Endothelial cell (in vitro differentiated cells): ENCODE results near the gene POLDIP3. TPM values are rescaled to one million over a fixed set of nuclear protein-coding genes. Genes with fewer than 3 reads are reported as not detected.
"Not testable (repeated sequence)": the region's sequence is repeated elsewhere in the genome, so short reads cannot be mapped to it uniquely, and the experiment has no call there.

Experiments
- DNase-seq: peaks from one replicate; pipeline ENCODE4 v3.0.0; 2021; ENCODE audit warnings: low spot score
- H3K27ac Mint-ChIP-seq: one replicate; pipeline ENCODE4 v1.8.0; 2021; ENCODE audit warnings: mixed read lengths, inconsistent platforms; ENCODE audit not compliant: unreplicated experiment
- H3K27me3 Mint-ChIP-seq: one replicate; pipeline ENCODE4 v1.8.0; 2021; ENCODE audit warnings: mild to moderate bottlenecking, moderate library complexity, mixed read lengths, inconsistent platforms; ENCODE audit not compliant: unreplicated experiment
- H3K36me3 Mint-ChIP-seq: one replicate; pipeline ENCODE4 v1.8.0; 2021; ENCODE audit warnings: mild to moderate bottlenecking, low read depth, mixed read lengths, inconsistent platforms; ENCODE audit not compliant: unreplicated experiment
- H3K4me1 Mint-ChIP-seq: one replicate; pipeline ENCODE4 v1.8.0; 2021; ENCODE audit warnings: mild to moderate bottlenecking, mixed read lengths, inconsistent platforms; ENCODE audit not compliant: unreplicated experiment
- H3K4me3 Mint-ChIP-seq: one replicate; pipeline ENCODE4 v1.8.0; 2021; ENCODE audit warnings: mild to moderate bottlenecking, mixed read lengths, inconsistent platforms; ENCODE audit not compliant: unreplicated experiment
- H3K9me3 Mint-ChIP-seq: one replicate; pipeline ENCODE4 v1.8.0; 2021; ENCODE audit warnings: mixed read lengths, inconsistent platforms; ENCODE audit not compliant: unreplicated experiment
- total RNA-seq: library from RNA; stranded (reverse); fragmentation: NEBNext Ultra II Directional; extraction: Animal tissue kit (Norgen Biotek cat#: 25700); gene quantifications from one replicate; pipeline ENCODE4 v1.2.1, GENCODE V29; 2021; ENCODE audit not compliant: unreplicated experiment
- TF ChIP-seq, protein P1 (sequence below): fragments of 200-600 bp; sonication (generic); IDR thresholded peaks from one replicate; pipeline ENCODE4 v1.5.0; 2021; ENCODE audit warnings: antibody characterized with exemption; ENCODE audit not compliant: unreplicated experiment

POLDIP3 gene
- total RNA-seq, 1 donor from 2014 or later = 50.0 TPM

DNA sequence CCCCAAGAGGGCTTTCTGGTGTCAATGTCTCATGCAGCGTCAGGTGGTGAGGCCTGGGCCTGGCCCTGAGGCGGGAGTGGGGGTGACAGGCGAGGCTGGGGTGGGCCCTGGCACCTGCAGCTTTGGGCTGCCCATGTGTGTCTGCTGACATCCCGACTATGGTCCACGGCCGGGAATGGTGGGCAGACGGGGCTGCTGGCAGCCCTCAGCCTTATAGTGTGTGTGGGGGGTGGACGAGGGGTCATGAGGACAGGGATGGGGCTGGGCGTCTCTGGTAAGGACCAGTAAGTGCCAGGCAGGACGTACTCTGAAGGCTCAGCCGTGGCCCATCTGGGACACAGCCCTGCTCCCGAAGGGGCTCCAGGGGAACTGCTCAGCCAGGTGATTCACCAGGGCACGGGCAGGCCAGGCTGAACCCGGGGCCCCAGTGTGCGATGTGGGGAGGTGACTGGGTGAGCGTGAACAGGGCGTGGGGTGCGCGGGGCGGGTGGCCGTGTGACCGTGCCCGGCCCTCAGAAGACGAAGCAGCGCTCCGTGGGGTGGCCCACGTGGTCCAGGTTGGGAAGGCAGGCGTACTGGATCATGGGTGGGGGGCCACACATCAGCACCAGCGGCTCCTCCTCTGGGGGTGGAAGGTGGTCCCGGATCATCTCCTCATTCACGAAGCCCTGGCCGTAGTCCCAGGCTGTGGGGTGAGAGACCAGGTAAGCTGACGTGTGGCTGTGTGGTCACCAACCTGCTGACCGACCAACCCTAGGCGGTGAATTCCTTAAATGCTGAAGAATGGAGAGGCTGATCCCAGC, 4.8 kb upstream of the POLDIP3 start:
- Mint-ChIP-seq H3K4me3 (no peak overlapping the region), H3K27ac (no peak overlapping the region), H3K36me3 (peaks cover 6% of the 10 kb centered on the region), H3K4me1 (peaks cover 8% of the 10 kb centered on the region), H3K9me3 (no peaks in the 10 kb centered on the region), H3K27me3 (peaks cover 20% of the 10 kb centered on the region)
- DNase-seq = no peak
- TF ChIP-seq, protein P1, sequence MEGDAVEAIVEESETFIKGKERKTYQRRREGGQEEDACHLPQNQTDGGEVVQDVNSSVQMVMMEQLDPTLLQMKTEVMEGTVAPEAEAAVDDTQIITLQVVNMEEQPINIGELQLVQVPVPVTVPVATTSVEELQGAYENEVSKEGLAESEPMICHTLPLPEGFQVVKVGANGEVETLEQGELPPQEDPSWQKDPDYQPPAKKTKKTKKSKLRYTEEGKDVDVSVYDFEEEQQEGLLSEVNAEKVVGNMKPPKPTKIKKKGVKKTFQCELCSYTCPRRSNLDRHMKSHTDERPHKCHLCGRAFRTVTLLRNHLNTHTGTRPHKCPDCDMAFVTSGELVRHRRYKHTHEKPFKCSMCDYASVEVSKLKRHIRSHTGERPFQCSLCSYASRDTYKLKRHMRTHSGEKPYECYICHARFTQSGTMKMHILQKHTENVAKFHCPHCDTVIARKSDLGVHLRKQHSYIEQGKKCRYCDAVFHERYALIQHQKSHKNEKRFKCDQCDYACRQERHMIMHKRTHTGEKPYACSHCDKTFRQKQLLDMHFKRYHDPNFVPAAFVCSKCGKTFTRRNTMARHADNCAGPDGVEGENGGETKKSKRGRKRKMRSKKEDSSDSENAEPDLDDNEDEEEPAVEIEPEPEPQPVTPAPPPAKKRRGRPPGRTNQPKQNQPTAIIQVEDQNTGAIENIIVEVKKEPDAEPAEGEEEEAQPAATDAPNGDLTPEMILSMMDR = no peak

DNA sequence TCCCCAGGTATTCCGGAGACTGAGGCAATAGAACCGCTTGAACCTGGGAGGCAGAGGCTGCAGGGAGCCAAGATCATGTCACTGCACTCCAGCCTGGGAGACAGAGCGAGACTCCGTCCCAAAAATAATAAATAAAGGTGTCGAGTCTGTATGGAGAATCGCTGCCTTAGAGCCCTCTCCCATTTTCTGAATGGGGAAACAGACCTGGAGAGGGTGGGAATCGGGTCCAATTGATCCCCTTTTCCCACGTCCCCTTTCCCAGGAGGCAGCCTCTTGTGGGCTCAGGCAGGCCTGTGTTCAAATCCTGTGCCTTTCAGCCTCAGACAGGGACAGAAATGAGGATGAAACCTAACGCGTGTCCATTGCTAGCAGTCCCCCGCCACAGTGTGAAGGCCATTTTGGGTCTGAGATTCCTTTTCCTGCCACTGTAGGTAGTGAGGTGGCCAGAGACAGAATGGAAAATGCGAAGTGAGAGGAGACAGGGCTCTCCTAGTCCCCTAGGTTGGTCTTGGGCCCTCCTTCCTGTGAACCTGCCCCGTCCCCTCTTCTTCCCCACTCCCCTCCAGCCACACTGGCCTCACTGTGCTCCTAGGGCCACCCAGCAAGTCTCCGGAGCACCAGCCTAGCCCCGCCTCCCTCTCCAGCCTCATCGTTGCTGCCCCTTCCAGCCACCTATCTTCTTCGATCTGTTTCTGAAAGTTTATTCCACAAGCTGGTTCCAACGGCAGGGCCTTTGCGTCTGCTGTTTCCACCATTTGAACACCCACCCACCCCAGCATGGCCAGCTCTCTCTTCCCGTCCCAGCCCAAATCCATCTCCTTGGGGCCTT, 2.7 kb upstream of the POLDIP3 start:
- Mint-ChIP-seq H3K27ac (no peak overlapping the region), H3K4me1 (peaks cover 21% of the 10 kb centered on the region)
- TF ChIP-seq, protein P1 = no peak

DNA sequence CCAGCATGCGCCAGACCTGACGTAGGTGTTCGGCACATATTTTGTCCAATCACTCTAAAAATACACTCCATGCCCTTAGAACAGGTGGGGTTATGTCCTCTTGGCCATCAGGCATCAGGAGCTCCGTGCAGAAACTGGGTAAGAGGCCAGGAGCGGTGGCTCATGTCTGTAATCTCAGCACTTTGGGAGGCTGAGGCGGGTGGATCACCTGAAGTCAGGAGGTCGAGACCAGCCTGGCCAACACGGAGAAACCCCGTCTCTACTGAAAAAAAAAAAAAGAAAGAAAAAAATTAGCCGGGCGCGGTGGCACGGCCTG, 1.1 kb upstream of the POLDIP3 start:
- H3K4me1 Mint-ChIP-seq = peaks cover 34% of the 10 kb centered on the region
- not testable (repeated sequence) for H3K9me3 Mint-ChIP-seq, DNase-seq, H3K36me3 Mint-ChIP-seq, H3K4me3 Mint-ChIP-seq
- H3K27ac Mint-ChIP-seq = peak overlapping the region; percentile 99
- peaks cover 21% of the 10 kb centered on the region for H3K27me3 Mint-ChIP-seq

More for the DNA sequence above, 2.7 kb upstream of the POLDIP3 start:
- Mint-ChIP-seq H3K36me3 (peaks cover 6% of the 10 kb centered on the region), H3K27me3 (peaks cover 27% of the 10 kb centered on the region), H3K9me3 (no peaks in the 10 kb centered on the region), H3K4me3 (no peak overlapping the region)
- no peak for DNase-seq

DNA sequence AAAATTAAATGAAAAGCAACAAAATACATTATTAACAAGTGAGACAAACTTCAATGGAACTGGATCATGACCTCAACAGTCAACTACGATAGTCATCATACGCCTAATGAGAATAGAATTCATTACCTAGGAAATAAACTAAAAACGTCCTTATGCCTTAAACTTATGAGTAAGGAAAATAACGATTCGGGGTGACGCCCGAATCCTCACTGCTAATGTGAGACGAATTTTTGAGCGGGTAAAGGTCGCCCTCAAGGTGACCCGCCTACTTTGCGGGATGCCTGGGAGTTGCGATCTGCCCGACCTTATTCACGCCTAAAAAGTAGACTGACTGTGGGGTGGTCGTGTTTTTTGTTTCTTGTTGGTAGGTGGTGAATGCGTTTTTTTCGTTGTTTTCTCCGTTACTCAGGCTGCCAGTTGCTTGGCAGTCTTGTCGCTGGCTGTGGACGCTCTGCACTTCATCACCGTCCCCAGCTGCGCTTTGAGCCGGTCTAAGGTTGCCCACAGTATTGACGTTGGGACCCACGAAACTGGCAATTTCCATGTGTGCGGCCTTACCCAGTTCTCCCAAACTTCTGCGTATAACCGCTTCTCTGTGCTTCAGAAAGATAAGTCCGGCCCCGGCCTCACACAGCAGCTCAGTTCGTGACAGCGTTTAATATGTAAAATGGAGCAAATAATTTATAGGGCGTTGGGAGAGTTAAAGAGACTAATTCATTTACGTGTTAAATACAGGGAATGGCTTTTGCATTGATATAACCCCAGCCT, 593 bp upstream of the POLDIP3 start:
- DNase-seq = peak; percentile 77
- Mint-ChIP-seq H3K4me1 (peaks cover 38% of the 10 kb centered on the region), H3K9me3 (no peaks in the 10 kb centered on the region), H3K36me3 (peaks cover 6% of the 10 kb centered on the region), H3K4me3 (peak overlapping the region; percentile 94), H3K27me3 (peaks cover 21% of the 10 kb centered on the region), H3K27ac (peak overlapping the region; percentile 99)
- TF ChIP-seq, protein P1 = no peak

DNA sequence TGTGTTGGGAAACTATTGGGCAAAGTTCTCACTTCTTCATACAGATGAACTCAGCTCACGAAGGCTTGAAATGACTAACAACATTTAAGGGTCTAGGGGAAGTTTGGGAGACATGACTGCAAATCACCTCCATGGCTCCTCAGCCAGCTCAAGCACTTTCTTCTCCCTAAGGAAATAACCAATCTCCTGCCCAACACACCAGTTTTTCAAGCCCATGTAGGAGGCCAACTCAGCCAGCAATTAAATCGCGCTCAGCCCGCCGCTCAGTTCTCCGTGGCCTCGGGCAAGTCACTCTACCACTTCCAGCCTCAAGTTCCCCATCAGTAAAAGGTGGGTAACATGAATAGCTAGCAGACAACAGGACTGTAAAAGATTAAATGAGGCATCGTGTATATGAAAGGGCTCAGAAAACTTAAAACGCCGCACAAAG, 796 bp downstream of the POLDIP3 start:
- peaks cover 21% of the 10 kb centered on the region for H3K27me3 Mint-ChIP-seq
- no peaks in the 10 kb centered on the region for H3K9me3 Mint-ChIP-seq
- peaks cover 41% of the 10 kb centered on the region for H3K4me1 Mint-ChIP-seq
- H3K4me3 Mint-ChIP-seq = peak overlapping the region; percentile 97
- no peak for DNase-seq
- TF ChIP-seq, protein P1 = no peak
- peak overlapping the region; percentile 97 for H3K27ac Mint-ChIP-seq
- H3K36me3 Mint-ChIP-seq = peaks cover 6% of the 10 kb centered on the region
